GM12878 (cell line): ENCODE data around the gene ANKRD55. TPM values are rescaled to one million over a fixed set of nuclear protein-coding genes. Genes with fewer than 3 reads are reported as not detected.

Experiments
- ATAC-seq: fragments of 200-7000 bp; cut with Tn5 transposase; 3 replicates; pipeline ENCODE4 v1.9.1; 2020; ENCODE audit warnings: mild to moderate bottlenecking, moderate library complexity
- Bru-seq: library from RNA; stranded (reverse); fragments of 400-500 nt; gene quantifications from one replicate; lab custom pipeline; 2021; lab: Mats Ljungman, UMichigan
- BruChase-seq, 2 experiments: library from RNA; stranded (reverse); fragments of 400-500 nt; gene quantifications; one replicate each; lab custom pipeline; 2021; lab: Mats Ljungman, UMichigan
- BruUV-seq: library from RNA; stranded (reverse); fragments of 400-500 nt; replicated peaks from 2 replicates; lab custom pipeline; 2021; lab: Mats Ljungman, UMichigan
- CTCF ChIA-PET: fragments of 300-600 bp; sonication (Branson Sonifier 250); formaldehyde crosslinking; extraction: SDS; loops from one replicate; lab custom pipeline; 2021; ENCODE audit warnings: inconsistent platforms; lab: Yijun Ruan, JAX
- POLR2A ChIA-PET: fragments of 350-600 bp; formaldehyde crosslinking; extraction: SDS; loops from one replicate; lab custom pipeline; 2021; ENCODE audit warnings: inconsistent platforms; lab: Charles Lee
- RAD21 ChIA-PET: fragments of 300-600 bp; sonication (Branson Sonifier 250); formaldehyde crosslinking; loops from one replicate; lab custom pipeline; 2023; ENCODE audit warnings: antibody characterized with exemption; ENCODE audit not compliant: unreplicated experiment; lab: Charles Lee
- SMC1A ChIA-PET: fragments of 300-600 bp; sonication (Branson Sonifier 250); formaldehyde crosslinking; loops from one replicate; lab custom pipeline; 2023; ENCODE audit not compliant: unreplicated experiment, uncharacterized antibody; lab: Charles Lee
- DNase-seq: peaks from one replicate; pipeline ENCODE4 v3.0.0-alpha.2; 2011; ENCODE audit warnings: low read depth, low spot score
- FAIRE-seq: peaks from 3 replicates; lab custom pipeline; 2011; peaks lifted over from hg19 to GRCh38; lab: Jason Lieb, UNC
- H2AFZ ChIP-seq: 2 replicates; pipeline ENCODE4 v1.6.0; 2011; ENCODE audit warnings: low read depth, low read length, control low read depth; ENCODE audit not compliant: control insufficient read depth
- H3K27ac ChIP-seq: 2 replicates; pipeline ENCODE4 v1.5.1; 2011; ENCODE audit warnings: control low read depth; ENCODE audit not compliant: control insufficient read depth, insufficient read depth
- H3K27me3 ChIP-seq, 2 experiments: replicated peaks in 1 of 2; 2 replicates each; pipeline versions ENCODE4 v1.6.0 to v1.6.1; 2011; ENCODE audit warnings: low read length in 1 of 2; ENCODE audit not compliant: control insufficient read depth in 2 of 2, insufficient read depth in 2 of 2
- H3K36me3 ChIP-seq, 2 experiments: 2 replicates each; pipeline ENCODE4 v1.5.1; 2011; ENCODE audit warnings: low read length in 1 of 2; ENCODE audit not compliant: control insufficient read depth in 2 of 2, insufficient read depth in 2 of 2
- H3K4me1 ChIP-seq: 2 replicates; pipeline ENCODE4 v1.6.1; 2011; ENCODE audit warnings: mild to moderate bottlenecking, low read length, moderate library complexity, mixed read lengths; ENCODE audit not compliant: control insufficient read depth, insufficient read depth
- H3K4me2 ChIP-seq: 2 replicates; pipeline ENCODE4 v1.6.0; 2011; ENCODE audit warnings: control low read depth; ENCODE audit not compliant: control insufficient read depth, insufficient read depth
- H3K4me3 ChIP-seq: fragments of 200-600 bp; sonication (generic); 2 replicates; pipeline ENCODE4 v1.5.1; 2016
- H3K79me2 ChIP-seq: 2 replicates; pipeline ENCODE4 v1.6.0; 2011; ENCODE audit warnings: low read length; ENCODE audit not compliant: control insufficient read depth, insufficient read depth
- H3K9ac ChIP-seq: 2 replicates; pipeline ENCODE4 v1.8.0; 2011; ENCODE audit warnings: low read length, control low read depth, mixed read lengths; ENCODE audit not compliant: control insufficient read depth, insufficient read depth
- H3K9me3 ChIP-seq: replicated peaks from 3 replicates; pipeline ENCODE4 v1.5.1; 2011; ENCODE audit warnings: mild to moderate bottlenecking, low read length; ENCODE audit not compliant: control insufficient read depth, insufficient read depth
- H4K20me1 ChIP-seq: 2 replicates; pipeline ENCODE4 v1.6.0; 2011; ENCODE audit not compliant: control insufficient read depth, insufficient read depth
- ASH2L ChIP-seq: fragments of 300-600, 200-600 bp; sonication (generic); IDR thresholded peaks from 2 replicates; pipeline ENCODE4 v1.6.1; 2017; ENCODE audit warnings: low read depth, mild to moderate bottlenecking, borderline replicate concordance
- DPF2 ChIP-seq: fragments of 450-650 bp; IDR thresholded peaks from 2 replicates; pipeline ENCODE4 v1.6.1; 2017; ENCODE audit warnings: mild to moderate bottlenecking
- HDAC2 ChIP-seq: fragments of 200-600 bp; sonication (generic); IDR thresholded peaks from 2 replicates; pipeline ENCODE4 v1.6.1; 2017
- NFIC ChIP-seq: IDR thresholded peaks from 2 replicates; pipeline ENCODE4 v1.6.1; 2012; ENCODE audit warnings: low read depth, mild to moderate bottlenecking, inconsistent platforms, low read length, moderate library complexity
- RAD21 ChIP-seq: IDR thresholded peaks from 2 replicates; pipeline ENCODE4 v1.6.1; 2011; ENCODE audit warnings: mild to moderate bottlenecking, low read depth, low read length, moderate library complexity; ENCODE audit not compliant: insufficient read depth
- REST ChIP-seq: IDR thresholded peaks from 2 replicates; pipeline ENCODE4 v1.6.1; 2012; ENCODE audit warnings: mild to moderate bottlenecking, low read depth, low read length
- SRF ChIP-seq, 2 experiments: IDR thresholded peaks; 2 replicates each; pipeline ENCODE4 v1.6.1; 2011; ENCODE audit warnings: low read depth in 2 of 2, low read length in 2 of 2, mild to moderate bottlenecking in 1 of 2, moderate library complexity in 1 of 2
- STAT1 ChIP-seq: fragments of 450-650 bp; conservative IDR thresholded peaks from 2 replicates; pipeline ENCODE4 v1.6.1; 2014; ENCODE audit warnings: antibody characterized with exemption, mild to moderate bottlenecking
- TAF1 ChIP-seq: IDR thresholded peaks from 2 replicates; pipeline ENCODE4 v1.6.1; 2011; ENCODE audit warnings: mild to moderate bottlenecking, low read depth, low read length, borderline replicate concordance
- TCF3 ChIP-seq: IDR thresholded peaks from 2 replicates; pipeline ENCODE4 v1.6.1; 2012; ENCODE audit warnings: low read depth, mild to moderate bottlenecking, low read length, borderline replicate concordance; ENCODE audit not compliant: insufficient read depth
- WGBS: methylation state at CpG from one replicate; pipeline ENCODE4 v1.1.6; 2016; ENCODE audit warnings: low lambda C conversion rate; ENCODE audit not compliant: insufficient replicate concordance, insufficient coverage; ENCODE audit errors: missing lambda C conversion rate; 5-methylcytosine and 5-hydroxymethylcytosine counted together
- in situ Hi-C: fragments of 300-500 bp; cut with MboI; formaldehyde crosslinking; loops from 9 replicates; pipeline ENCODE4 v1.14.3; 2018; ENCODE audit warnings: mixed read lengths
- intact Hi-C: fragments of 100-400 bp; cut with micrococcal nuclease; formaldehyde crosslinking; loops from one replicate; pipeline ENCODE4 v1.14.2; 2022; ENCODE audit not compliant: unreplicated experiment
- long read RNA-seq, 2 experiments: library from polyadenylated mRNA; unstranded; transcript quantifications; one replicate each; pipeline ENCODE4 v2.0.0, GENCODE V29; 2019 to 2020
- polyA minus RNA-seq, 3 experiments: library from RNA; depleted of rRNA, polyadenylated mRNA; stranded (reverse); fragments of >200 nt; gene quantifications; 2 replicates each; pipeline ENCODE4 v1.2.3, GENCODE V29; 2011
- polyA plus RNA-seq, 11 experiments: library from polyadenylated mRNA; depleted of rRNA in 4 of 11; unstranded in 6 of 11; stranded (reverse) in 5 of 11; fragments of >200 nt; fragmentation: Nextera tagmentation in 4 of 11; fragmentation: Illumina TruSeq in 1 of 11; extraction: Ambion mirVana in 4 of 11; extraction: Trizol in 1 of 11; gene quantifications; 1 replicate in 1 of 11; 2 replicates in 10 of 11; pipeline versions ENCODE4 v1.2.1 to v1.2.3, GENCODE V29; 2011 to 2016; ENCODE audit warnings: inconsistent platforms in 2 of 11, missing spikeins in 2 of 11, low read depth in 1 of 11
- total RNA-seq, 4 experiments: library from RNA; depleted of rRNA in 3 of 4; stranded (reverse); fragments of >200 nt in 3 of 4; fragmentation: Illumina TruSeq in 1 of 4; extraction: Trizol in 1 of 4; gene quantifications; 2 replicates each; pipeline versions ENCODE4 v1.2.1 to v1.2.3, GENCODE V29; 2013 to 2021
- TF ChIP-seq, protein P1 (sequence below): fragments of 450-650 bp; IDR thresholded peaks from 2 replicates; pipeline ENCODE4 v1.6.1; 2017; ENCODE audit warnings: antibody characterized with exemption, mild to moderate bottlenecking, moderate library complexity

ANKRD55 gene
- not detected in 2 replicates for total RNA-seq (2013; cell fraction: nucleolus; rRNA removed)
- total RNA-seq (2014; rRNA removed) (not detected in 2 replicates), total RNA-seq (2014; rRNA removed; fragmentation: Illumina TruSeq; extraction: Trizol) (not detected in 2 replicates), total RNA-seq (2021) (not detected in 2 replicates), polyA plus RNA-seq (2011; rRNA removed) (0.04 and 0.06 TPM in 2 replicates), polyA plus RNA-seq (2014; fragmentation: Illumina TruSeq; extraction: Trizol) (not detected in 2 replicates), polyA plus RNA-seq (2014; fragmentation: Nextera tagmentation; extraction: Ambion mirVana) (not detected), polyA plus RNA-seq (2014; rRNA removed) (not detected in 2 replicates), polyA plus RNA-seq (2016; fragmentation: Nextera tagmentation; extraction: Ambion mirVana) (not detected), polyA minus RNA-seq (2011; rRNA and poly(A)+ RNA removed) (0.26 TPM in 1 of 2 replicates, not detected in the other), Bru-seq, nascent RNA (percentile 8 among the genes with signal in this experiment), BruChase-seq, experiment 1, labeled RNA remaining after a 6-hour chase (not detected), BruChase-seq, experiment 2, labeled RNA remaining after a 2-hour chase (not detected)
- polyA plus RNA-seq (2011; ENCODE audit: low read depth) = not detected
- 0.05 and 0.07 TPM in 2 replicates for polyA plus RNA-seq (2011; cell fraction: cytosol; rRNA removed)
- not detected in 2 replicates for polyA plus RNA-seq (2011; cell fraction: nucleus; rRNA removed)
- not detected in 2 replicates for polyA plus RNA-seq (2012)
- polyA minus RNA-seq (2011; cell fraction: cytosol; rRNA and poly(A)+ RNA removed) = not detected in 2 replicates
- not detected in 2 replicates for polyA minus RNA-seq (2011; cell fraction: nucleus; rRNA and poly(A)+ RNA removed)
- long read RNA-seq, experiment 1 = 0 reads
- long read RNA-seq, experiment 2, partial matches to known transcripts = 0 of 1 reads
- long read RNA-seq, experiment 2, other reads (novel, unspliced or antisense) = 1 of 1 reads

DNA sequence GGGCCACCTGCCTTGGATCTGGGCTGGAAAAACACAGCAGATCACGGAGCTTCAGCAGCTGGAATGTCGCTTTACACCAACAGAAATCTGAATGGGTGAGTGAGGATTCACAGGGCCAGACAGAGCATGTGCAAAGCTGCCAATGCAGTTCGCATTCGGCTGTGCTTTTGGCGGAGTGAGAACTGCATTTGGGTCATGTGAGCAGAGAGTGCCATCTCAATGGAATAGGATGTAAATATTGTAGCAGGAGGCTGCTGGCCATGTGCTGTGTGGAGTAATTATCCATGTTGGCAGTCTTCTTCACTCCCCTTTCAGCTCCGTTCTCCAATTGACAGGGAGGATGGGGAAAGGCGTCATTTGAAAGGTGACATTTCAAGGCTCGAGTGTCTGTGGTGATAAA, at the start of gene ANKRD55:
Gene ANKRD55 (minus strand): TSS at position 101 of the 400 bp plus-strand sequence. CDS start 417 bp downstream, outside the sequence.
- DNase-seq (no peak), FAIRE-seq (no peak), ATAC-seq (no peak)
- H3K36me3 ChIP-seq = no peaks in the 10 kb centered on the region
- H4K20me1 ChIP-seq = no peaks in the 10 kb centered on the region
- H3K4me1 ChIP-seq = no peaks in the 10 kb centered on the region
- H3K9ac ChIP-seq = no peak within 1 kb of the TSS
- CTCF ChIA-PET = no interaction called here
- no TSS peak for BruUV-seq
- no peaks in the 10 kb centered on the region for H3K9me3 ChIP-seq
- WGBS = 35% methylated on average over 8 of the region's 8 CpGs
- H3K4me3 ChIP-seq = no peak within 1 kb of the TSS
- no peaks in the 10 kb centered on the region for H3K79me2 ChIP-seq
- intact Hi-C loops (loop anchor here (2.0 kb wide), 1 partner anchor 16 kb away; no protein-coding TSS in a partner anchor), in situ Hi-C loops (no loop called here)
- RAD21 ChIA-PET = no interaction called here
- no peaks in the 10 kb centered on the region; a peak in 1 of 4 replicates for H3K27me3 ChIP-seq
- POLR2A ChIA-PET = no interaction called here
- SMC1A ChIA-PET = no interaction called here
- no peak within 1 kb of the TSS for H2AFZ ChIP-seq
- TF ChIP-seq DPF2 (no peak), ASH2L (no peak), RAD21 (no peak), TAF1 (no peak), HDAC2 (no peak), REST (no peak), STAT1 (no peak), NFIC (no peak), TCF3 (no peak), SRF (IDR thresholded peaks at IDR 0.05; ENCODE audit: low read depth in 2 of 2, low read length in 2 of 2) (no peak)
- TF ChIP-seq, protein P1, sequence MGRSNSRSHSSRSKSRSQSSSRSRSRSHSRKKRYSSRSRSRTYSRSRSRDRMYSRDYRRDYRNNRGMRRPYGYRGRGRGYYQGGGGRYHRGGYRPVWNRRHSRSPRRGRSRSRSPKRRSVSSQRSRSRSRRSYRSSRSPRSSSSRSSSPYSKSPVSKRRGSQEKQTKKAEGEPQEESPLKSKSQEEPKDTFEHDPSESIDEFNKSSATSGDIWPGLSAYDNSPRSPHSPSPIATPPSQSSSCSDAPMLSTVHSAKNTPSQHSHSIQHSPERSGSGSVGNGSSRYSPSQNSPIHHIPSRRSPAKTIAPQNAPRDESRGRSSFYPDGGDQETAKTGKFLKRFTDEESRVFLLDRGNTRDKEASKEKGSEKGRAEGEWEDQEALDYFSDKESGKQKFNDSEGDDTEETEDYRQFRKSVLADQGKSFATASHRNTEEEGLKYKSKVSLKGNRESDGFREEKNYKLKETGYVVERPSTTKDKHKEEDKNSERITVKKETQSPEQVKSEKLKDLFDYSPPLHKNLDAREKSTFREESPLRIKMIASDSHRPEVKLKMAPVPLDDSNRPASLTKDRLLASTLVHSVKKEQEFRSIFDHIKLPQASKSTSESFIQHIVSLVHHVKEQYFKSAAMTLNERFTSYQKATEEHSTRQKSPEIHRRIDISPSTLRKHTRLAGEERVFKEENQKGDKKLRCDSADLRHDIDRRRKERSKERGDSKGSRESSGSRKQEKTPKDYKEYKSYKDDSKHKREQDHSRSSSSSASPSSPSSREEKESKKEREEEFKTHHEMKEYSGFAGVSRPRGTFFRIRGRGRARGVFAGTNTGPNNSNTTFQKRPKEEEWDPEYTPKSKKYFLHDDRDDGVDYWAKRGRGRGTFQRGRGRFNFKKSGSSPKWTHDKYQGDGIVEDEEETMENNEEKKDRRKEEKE = no peak
- H3K4me2 ChIP-seq = no peak within 1 kb of the TSS
- H3K27ac ChIP-seq = no peak within 1 kb of the TSS
